Effector memory CD4-positive, alpha-beta T cell (primary cell): ENCODE data around the gene AGBL5.

Experiments
- DNase-seq, 3 donors: peaks; one replicate each; pipeline ENCODE4 v3.0.0-alpha.2; 2020
- H3K27ac ChIP-seq: 2 replicates; pipeline ENCODE4 v1.7.0; 2013; ENCODE audit warnings: mild to moderate bottlenecking, low read length, moderate library complexity; ENCODE audit not compliant: insufficient read depth, poor library complexity, severe bottlenecking
- H3K27me3 ChIP-seq: replicated peaks from 2 replicates; pipeline ENCODE4 v1.7.0; 2013; ENCODE audit warnings: mild to moderate bottlenecking, low read length; ENCODE audit not compliant: insufficient read depth, control insufficient read depth, poor library complexity, severe bottlenecking
- H3K36me3 ChIP-seq: 2 replicates; pipeline ENCODE4 v1.7.0; 2013; ENCODE audit warnings: mild to moderate bottlenecking, low read length, moderate library complexity; ENCODE audit not compliant: control insufficient read depth, insufficient read depth
- H3K4me1 ChIP-seq: 2 replicates; pipeline ENCODE4 v1.7.0; 2013; ENCODE audit warnings: low read length, mild to moderate bottlenecking; ENCODE audit not compliant: control insufficient read depth, insufficient read depth, poor library complexity, severe bottlenecking
- H3K4me3 ChIP-seq: 2 replicates; pipeline ENCODE4 v1.7.0; 2013; ENCODE audit warnings: low read length, low read depth, mild to moderate bottlenecking; ENCODE audit not compliant: insufficient read depth, poor library complexity, severe bottlenecking
- H3K9me3 ChIP-seq: 2 replicates; pipeline ENCODE4 v1.7.0; 2013; ENCODE audit warnings: mild to moderate bottlenecking, low read length, moderate library complexity; ENCODE audit not compliant: control insufficient read depth

AGBL5 gene

GRCh38 chr2:27076323-27076722, 24.9 kb downstream of the AGBL5 start:
- Histone ChIP-seq H3K27ac (no peak overlapping the region), H3K27me3 (no peaks in the 10 kb centered on the region), H3K4me1 (peaks cover 21% of the 10 kb centered on the region), H3K36me3 (no peaks in the 10 kb centered on the region), H3K9me3 (no peaks in the 10 kb centered on the region), H3K4me3 (no peak overlapping the region)
- DNase-seq = no peak

DNA sequence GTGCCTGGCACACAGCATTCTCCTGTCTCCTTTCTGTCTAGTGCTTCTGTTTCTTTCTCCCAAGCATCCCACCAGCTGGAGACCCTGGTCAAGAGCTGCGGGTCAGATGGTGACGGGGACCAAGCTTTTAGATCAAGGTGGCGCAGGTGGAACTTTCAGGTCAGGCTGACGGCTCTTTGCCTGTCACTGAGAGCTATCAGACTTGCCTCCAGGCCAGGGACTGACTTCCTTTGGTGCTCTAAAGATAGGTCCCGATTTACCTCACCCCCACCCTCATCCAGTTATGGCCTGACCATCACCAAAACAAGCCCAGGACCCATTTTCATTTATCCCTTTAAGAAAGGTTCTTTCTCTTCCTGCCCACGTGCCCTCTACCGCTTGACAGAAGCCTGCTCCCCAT, 25.8 kb downstream of the AGBL5 start:
- H3K9me3 ChIP-seq = no peaks in the 10 kb centered on the region
- no peak overlapping the region for H3K27ac ChIP-seq
- H3K4me3 ChIP-seq = no peak overlapping the region
- no peaks in the 10 kb centered on the region for H3K36me3 ChIP-seq
- no peaks in the 10 kb centered on the region for H3K27me3 ChIP-seq
- no peak for DNase-seq
- peaks cover 27% of the 10 kb centered on the region for H3K4me1 ChIP-seq

DNA sequence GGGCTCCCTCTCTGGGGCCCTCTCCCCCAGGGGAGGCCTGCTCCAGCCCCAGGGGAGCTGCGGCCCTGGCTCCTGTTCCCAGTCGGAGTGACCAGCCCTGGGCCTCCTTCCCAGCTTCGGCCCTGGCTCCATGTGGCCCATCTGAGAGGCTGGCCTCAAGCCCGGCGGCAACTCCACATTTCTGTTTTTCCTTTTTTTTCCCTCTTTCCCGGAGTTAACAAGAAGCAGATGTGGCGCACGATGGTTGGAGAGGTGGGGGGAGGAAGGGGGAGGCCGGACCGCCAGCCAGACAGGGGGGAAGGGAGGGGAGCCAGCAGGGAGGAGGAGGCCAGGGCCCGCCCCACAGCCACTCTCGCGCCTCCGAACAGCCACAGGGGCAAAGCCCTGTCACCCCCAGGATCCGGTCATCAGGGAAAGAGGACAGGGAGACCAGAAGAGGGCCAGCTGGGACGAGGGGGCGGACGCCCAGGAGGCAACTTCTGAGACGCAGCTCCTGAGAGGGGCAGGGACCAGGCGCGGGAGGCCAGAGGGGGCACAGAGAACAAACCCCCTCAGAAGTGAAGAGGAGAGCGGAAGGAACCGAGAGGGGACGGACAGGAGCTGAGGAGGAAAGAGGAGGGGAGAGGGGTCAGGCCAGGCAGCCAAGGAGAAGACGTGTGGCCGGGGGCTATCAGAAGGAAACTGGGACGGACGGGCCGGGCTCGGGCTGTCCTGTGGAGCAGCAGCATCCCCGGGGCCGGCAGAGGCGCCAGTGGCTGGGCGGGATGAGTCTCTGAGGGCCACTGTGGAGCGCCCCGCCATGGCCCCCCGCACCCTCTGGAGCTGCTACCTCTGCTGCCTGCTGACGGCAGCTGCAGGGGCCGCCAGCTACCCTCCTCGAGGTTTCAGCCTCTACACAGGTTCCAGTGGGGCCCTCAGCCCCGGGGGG, 27.1 kb downstream of the AGBL5 start, which contains the start of gene EMILIN1:
Gene EMILIN1 (plus strand): TSS at position 349 of the 928 bp plus-strand sequence. CDS start 451 bp downstream, at position 800.
- Histone ChIP-seq H3K27ac (no peak within 1 kb of the TSS), H3K4me1 (peaks cover 25% of the 10 kb centered on the region), H3K9me3 (no peaks in the 10 kb centered on the region), H3K36me3 (no peaks in the 10 kb centered on the region), H3K4me3 (no peak within 1 kb of the TSS), H3K27me3 (no peaks in the 10 kb centered on the region)
- no peak for DNase-seq

- peaks cover 25% of the 10 kb centered on the region for H3K4me1 ChIP-seq
- H3K27ac ChIP-seq = no peak overlapping the region
- H3K9me3 ChIP-seq = no peaks in the 10 kb centered on the region
- H3K36me3 ChIP-seq = no peaks in the 10 kb centered on the region
- DNase-seq = no peak
- no peak overlapping the region for H3K4me3 ChIP-seq
- no peaks in the 10 kb centered on the region for H3K27me3 ChIP-seq
Measured at GRCh38 chr2:27079233-27080139, 28.0 kb downstream of the AGBL5 start.

DNA sequence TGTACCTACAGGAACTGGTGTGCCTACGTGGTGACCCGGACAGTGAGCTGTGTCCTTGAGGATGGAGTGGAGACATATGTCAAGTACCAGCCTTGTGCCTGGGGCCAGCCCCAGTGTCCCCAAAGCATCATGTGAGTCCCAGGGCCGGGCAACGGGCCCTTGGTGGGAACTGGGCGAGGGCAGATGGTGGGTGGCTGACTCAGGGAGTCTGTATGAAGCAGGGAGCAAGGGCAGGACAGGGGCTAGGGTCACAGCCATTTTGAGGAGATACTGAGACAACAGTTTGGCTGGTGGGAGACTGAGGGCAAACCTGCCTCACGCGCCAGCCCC, 28.6 kb downstream of the AGBL5 start:
- H3K27me3 ChIP-seq = no peaks in the 10 kb centered on the region
- no peak overlapping the region for H3K27ac ChIP-seq
- H3K4me3 ChIP-seq = no peak overlapping the region
- H3K36me3 ChIP-seq = no peaks in the 10 kb centered on the region
- H3K4me1 ChIP-seq = peaks cover 18% of the 10 kb centered on the region
- no peaks in the 10 kb centered on the region for H3K9me3 ChIP-seq
- no peak for DNase-seq

DNA sequence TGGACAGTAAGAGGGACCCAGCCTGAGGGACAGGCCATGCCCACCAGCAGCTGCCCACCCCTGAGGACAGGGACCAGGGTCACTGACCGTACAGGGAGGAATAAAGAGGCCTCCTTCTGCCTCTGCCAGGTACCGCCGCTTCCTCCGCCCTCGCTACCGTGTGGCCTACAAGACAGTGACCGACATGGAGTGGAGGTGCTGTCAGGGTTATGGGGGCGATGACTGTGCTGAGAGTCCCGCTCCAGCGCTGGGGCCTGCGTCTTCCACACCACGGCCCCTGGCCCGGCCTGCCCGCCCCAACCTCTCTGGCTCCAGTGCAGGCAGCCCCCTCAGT, 29.1 kb downstream of the AGBL5 start:
- Histone ChIP-seq H3K36me3 (no peaks in the 10 kb centered on the region), H3K27ac (peak overlapping the region; percentile 63), H3K4me1 (peaks cover 18% of the 10 kb centered on the region), H3K9me3 (no peaks in the 10 kb centered on the region), H3K4me3 (no peak overlapping the region), H3K27me3 (no peaks in the 10 kb centered on the region)
- DNase-seq = no peak

GRCh38 chr2:27081984-27082772, 30.7 kb downstream of the AGBL5 start:
- no peak for DNase-seq
- no peaks in the 10 kb centered on the region for H3K36me3 ChIP-seq
- peak overlapping the region; percentile 63 for H3K27ac ChIP-seq
- peaks cover 30% of the 10 kb centered on the region for H3K4me1 ChIP-seq
- peak overlapping the region; percentile 19 for H3K4me3 ChIP-seq
- no peaks in the 10 kb centered on the region for H3K9me3 ChIP-seq
- H3K27me3 ChIP-seq = no peaks in the 10 kb centered on the region

DNA sequence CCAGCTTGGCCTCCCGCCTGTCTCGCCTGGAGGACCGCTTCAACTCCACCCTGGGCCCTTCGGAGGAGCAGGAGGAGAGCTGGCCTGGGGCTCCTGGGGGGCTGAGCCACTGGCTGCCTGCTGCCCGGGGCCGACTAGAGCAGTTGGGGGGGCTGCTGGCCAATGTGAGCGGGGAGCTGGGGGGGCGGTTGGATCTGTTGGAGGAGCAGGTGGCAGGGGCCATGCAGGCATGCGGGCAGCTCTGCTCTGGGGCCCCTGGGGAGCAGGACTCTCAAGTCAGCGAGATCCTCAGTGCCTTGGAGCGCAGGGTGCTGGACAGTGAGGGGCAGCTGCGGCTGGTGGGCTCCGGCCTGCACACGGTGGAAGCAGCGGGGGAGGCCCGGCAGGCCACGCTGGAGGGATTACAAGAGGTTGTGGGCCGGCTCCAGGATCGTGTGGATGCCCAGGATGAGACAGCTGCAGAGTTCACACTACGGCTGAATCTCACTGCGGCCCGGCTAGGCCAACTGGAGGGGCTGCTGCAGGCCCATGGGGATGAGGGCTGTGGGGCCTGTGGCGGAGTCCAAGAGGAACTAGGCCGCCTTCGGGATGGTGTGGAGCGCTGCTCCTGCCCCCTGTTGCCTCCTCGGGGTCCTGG, 31.4 kb downstream of the AGBL5 start:
- DNase-seq = no peak
- Histone ChIP-seq H3K27ac (no peak overlapping the region), H3K4me3 (no peak overlapping the region), H3K9me3 (no peaks in the 10 kb centered on the region), H3K36me3 (no peaks in the 10 kb centered on the region), H3K4me1 (peaks cover 33% of the 10 kb centered on the region), H3K27me3 (no peaks in the 10 kb centered on the region)

DNA sequence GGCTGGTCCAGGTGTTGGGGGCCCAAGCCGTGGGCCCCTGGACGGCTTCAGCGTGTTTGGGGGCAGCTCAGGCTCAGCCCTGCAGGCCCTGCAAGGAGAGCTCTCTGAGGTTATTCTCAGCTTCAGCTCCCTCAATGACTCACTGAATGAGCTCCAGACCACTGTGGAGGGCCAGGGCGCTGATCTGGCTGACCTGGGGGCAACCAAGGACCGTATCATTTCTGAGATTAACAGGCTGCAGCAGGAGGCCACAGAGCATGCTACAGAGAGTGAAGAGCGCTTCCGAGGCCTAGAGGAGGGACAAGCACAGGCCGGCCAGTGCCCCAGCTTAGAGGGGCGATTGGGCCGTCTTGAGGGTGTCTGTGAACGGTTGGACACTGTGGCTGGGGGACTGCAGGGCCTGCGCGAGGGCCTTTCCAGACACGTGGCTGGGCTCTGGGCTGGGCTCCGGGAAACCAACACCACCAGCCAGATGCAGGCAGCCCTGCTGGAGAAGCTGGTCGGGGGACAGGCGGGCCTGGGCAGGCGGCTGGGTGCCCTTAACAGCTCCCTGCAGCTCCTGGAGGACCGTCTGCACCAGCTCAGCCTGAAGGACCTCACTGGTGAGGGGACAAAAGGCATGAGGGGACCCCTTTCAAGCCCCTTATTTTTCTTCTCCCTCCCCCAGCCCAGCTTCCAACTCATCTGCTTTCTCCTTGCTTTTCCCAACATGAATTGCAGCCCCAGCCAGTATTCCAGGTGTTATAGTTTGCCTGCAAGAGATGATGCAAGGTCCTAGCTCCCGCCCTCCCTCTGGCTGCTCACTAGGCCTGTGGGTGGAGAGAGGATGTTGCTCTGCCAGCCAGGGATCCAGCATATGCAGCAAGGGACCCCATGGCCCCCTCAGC, 32.2 kb downstream of the AGBL5 start:
- Histone ChIP-seq H3K9me3 (no peaks in the 10 kb centered on the region), H3K4me3 (no peak overlapping the region), H3K27ac (no peak overlapping the region), H3K27me3 (no peaks in the 10 kb centered on the region), H3K36me3 (no peaks in the 10 kb centered on the region), H3K4me1 (peaks cover 33% of the 10 kb centered on the region)
- no peak for DNase-seq
